ENCODE results near the gene TOX2. TPM values are rescaled to one million over a fixed set of nuclear protein-coding genes. Genes with fewer than 3 reads are reported as not detected.

The TOX2 gene
- total RNA-seq, 2 donors from 2014 or later: 2.4 to 3.4 TPM

- no peak for TF ChIP-seq CTCF (conservative IDR thresholded peaks at IDR 0.05)
- Histone ChIP-seq H3K27me3 (ENCODE audit: control insufficient read depth, insufficient read depth, low read length, poor library complexity, severe bottlenecking) (no peaks in the 10 kb centered on the region), H3K4me1 (ENCODE audit: control insufficient read depth, insufficient read depth, low read length) (no peaks in the 10 kb centered on the region), H3K9ac (ENCODE audit: extremely low read depth, low read length, poor library complexity, severe bottlenecking) (no peak overlapping the region), H3K9me3 (ENCODE audit: control insufficient read depth, low read length) (no peaks in the 10 kb centered on the region), H3K4me3 (ENCODE audit: low read length) (no peak overlapping the region), H3K36me3 (ENCODE audit: control insufficient read depth, insufficient read depth, low read length) (no peaks in the 10 kb centered on the region), H3K27ac (ENCODE audit: low read depth, low read length) (no peak overlapping the region)
- Mint-ChIP-seq H3K4me1 (peaks cover 15% of the 10 kb centered on the region), H3K27ac (no peak overlapping the region), H3K27me3 (ENCODE audit: insufficient read depth) (no peaks in the 10 kb centered on the region), H3K9me3 (peaks cover 5% of the 10 kb centered on the region), H3K4me3 (no peak overlapping the region), H3K36me3 (ENCODE audit: low read depth) (no peaks in the 10 kb centered on the region)
- WGBS, 2 experiments (ENCODE audit: insufficient coverage in 1 of 2, insufficient read length in 1 of 2): 58 to 74% methylated on average over 2 to 4 of the region's 4 CpGs
- no peak for DNase-seq
Observed at GRCh38 chr20:43987531-43987930, 72.9 kb downstream of the TOX2 start.

- no peak overlapping the region for H3K27ac ChIP-seq (ENCODE audit: low read depth, low read length)
- 81% methylated on average over 2 of the region's 2 CpGs; no CpG with 5 or more reads in 1 of the 2 experiments for WGBS, 2 experiments (ENCODE audit: insufficient coverage in 1 of 2, insufficient read length in 1 of 2)
- no peak overlapping the region for H3K4me3 Mint-ChIP-seq
- H3K27me3 ChIP-seq (ENCODE audit: control insufficient read depth, insufficient read depth, low read length, poor library complexity, severe bottlenecking): no peaks in the 10 kb centered on the region
- no peak overlapping the region for H3K27ac Mint-ChIP-seq
- H3K36me3 ChIP-seq (ENCODE audit: control insufficient read depth, insufficient read depth, low read length): no peaks in the 10 kb centered on the region
- H3K36me3 Mint-ChIP-seq (ENCODE audit: low read depth): no peaks in the 10 kb centered on the region
- H3K4me1 Mint-ChIP-seq: peaks cover 14% of the 10 kb centered on the region
- H3K9me3 Mint-ChIP-seq: peaks cover 5% of the 10 kb centered on the region
- no peaks in the 10 kb centered on the region for H3K9me3 ChIP-seq (ENCODE audit: control insufficient read depth, low read length)
- TF ChIP-seq CTCF (conservative IDR thresholded peaks at IDR 0.05): no peak
- H3K9ac ChIP-seq (ENCODE audit: extremely low read depth, low read length, poor library complexity, severe bottlenecking): no peak overlapping the region
- no peak overlapping the region for H3K4me3 ChIP-seq (ENCODE audit: low read length)
- H3K4me1 ChIP-seq (ENCODE audit: control insufficient read depth, insufficient read depth, low read length): no peaks in the 10 kb centered on the region
- no peaks in the 10 kb centered on the region for H3K27me3 Mint-ChIP-seq (ENCODE audit: insufficient read depth)
- no peak for DNase-seq
Observed at GRCh38 chr20:43988451-43988850, 73.8 kb downstream of the TOX2 start.

- H3K27me3 ChIP-seq (ENCODE audit: control insufficient read depth, insufficient read depth, low read length, poor library complexity, severe bottlenecking): no peaks in the 10 kb centered on the region
- H3K27ac ChIP-seq (ENCODE audit: low read depth, low read length): no peak overlapping the region
- TF ChIP-seq CTCF (conservative IDR thresholded peaks at IDR 0.05): no peak
- no peaks in the 10 kb centered on the region for H3K9me3 ChIP-seq (ENCODE audit: control insufficient read depth, low read length)
- peaks cover 14% of the 10 kb centered on the region for H3K4me1 Mint-ChIP-seq
- WGBS, 2 experiments (ENCODE audit: insufficient coverage in 1 of 2, insufficient read length in 1 of 2): 80 to 96% methylated on average over 1 of the region's 1 CpG
- H3K9me3 Mint-ChIP-seq: peaks cover 5% of the 10 kb centered on the region
- H3K36me3 Mint-ChIP-seq (ENCODE audit: low read depth): no peaks in the 10 kb centered on the region
- no peak overlapping the region for H3K4me3 ChIP-seq (ENCODE audit: low read length)
- H3K4me1 ChIP-seq (ENCODE audit: control insufficient read depth, insufficient read depth, low read length): no peaks in the 10 kb centered on the region
- no peaks in the 10 kb centered on the region for H3K27me3 Mint-ChIP-seq (ENCODE audit: insufficient read depth)
- H3K36me3 ChIP-seq (ENCODE audit: control insufficient read depth, insufficient read depth, low read length): no peaks in the 10 kb centered on the region
- H3K27ac Mint-ChIP-seq: no peak overlapping the region
- H3K9ac ChIP-seq (ENCODE audit: extremely low read depth, low read length, poor library complexity, severe bottlenecking): no peak overlapping the region
- H3K4me3 Mint-ChIP-seq: no peak overlapping the region
- DNase-seq: no peak
Observed at GRCh38 chr20:43988867-43989266, 74.2 kb downstream of the TOX2 start.
